Thoracic aorta endothelial cell (primary cell): ENCODE results near the gene NFKBIL1. TPM values are rescaled to one million over a fixed set of nuclear protein-coding genes. Genes with fewer than 3 reads are reported as not detected.

Experiments
- small RNA-seq: library from RNA; depleted of rRNA; stranded (forward); fragments of <200 nt; gene quantifications from one replicate; pipeline ENCODE3, GENCODE V24; 2012
- total RNA-seq: library from RNA; depleted of rRNA; stranded (reverse); fragments of >200 nt; gene quantifications from 2 replicates; pipeline ENCODE4 v1.2.3, GENCODE V29; 2012

The NFKBIL1 gene
- 17.1 and 19.1 TPM in 2 replicates for total RNA-seq

GRCh38 chr6:31546958-31547726 lies at the start of gene NFKBIL1:
NFKBIL1 (plus strand) TSS chr6:31547608; CDS start chr6:31547695, 87 bp downstream.

GRCh38 chr6:31528821-31529328 lies 18.5 kb upstream of the NFKBIL1 start, which contains the start of gene MCCD1:
MCCD1 (plus strand) TSS chr6:31528962; CDS start chr6:31529015, 53 bp downstream.

GRCh38 chr6:31541658-31542521 lies 5.5 kb upstream of the NFKBIL1 start, which contains the start of gene DDX39B:
DDX39B (minus strand) TSS chr6:31542003; CDS start chr6:31540532, 1,471 bp downstream.

DNA sequence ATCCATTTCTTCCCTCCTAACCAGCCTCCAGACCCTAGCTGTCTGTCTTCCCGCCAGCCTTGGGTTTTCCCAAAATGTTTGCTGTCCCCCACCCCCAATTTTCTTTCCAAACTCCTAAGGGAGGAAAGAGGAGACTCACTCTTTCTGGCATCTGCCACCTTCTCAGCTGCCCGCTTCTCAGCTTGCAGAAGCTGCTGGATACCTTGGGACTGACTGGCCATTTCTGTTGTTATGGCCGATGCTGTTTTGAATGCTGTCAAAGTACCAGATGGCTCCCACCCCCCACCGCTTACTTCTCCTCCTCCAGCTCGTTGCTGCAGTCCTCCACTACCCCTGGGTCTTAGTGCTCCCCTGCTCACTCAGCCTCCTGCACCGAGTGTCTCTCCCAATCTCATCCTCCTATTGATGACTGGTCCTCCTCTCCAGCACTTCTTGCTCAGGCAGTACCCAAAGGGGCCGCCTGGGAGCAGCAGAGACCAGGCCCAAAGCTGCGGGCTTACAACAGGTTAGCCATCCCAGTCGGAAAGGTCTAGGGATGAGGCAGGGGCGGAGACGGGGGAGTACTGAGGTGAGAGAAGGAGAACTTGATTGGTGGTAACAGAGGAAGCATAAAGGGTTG lies 960 bp upstream of the NFKBIL1 start, which contains the start of gene ATP6V1G2:
ATP6V1G2 (minus strand) TSS at position 270 of the 619 bp plus-strand sequence; CDS start at position 221, 49 bp downstream.

GRCh38 chr6:31572041-31572911 lies 24.9 kb downstream of the NFKBIL1 start, which contains the start of gene LTA:
LTA (plus strand) TSS chr6:31572289; CDS start chr6:31572743, 454 bp downstream.

DNA sequence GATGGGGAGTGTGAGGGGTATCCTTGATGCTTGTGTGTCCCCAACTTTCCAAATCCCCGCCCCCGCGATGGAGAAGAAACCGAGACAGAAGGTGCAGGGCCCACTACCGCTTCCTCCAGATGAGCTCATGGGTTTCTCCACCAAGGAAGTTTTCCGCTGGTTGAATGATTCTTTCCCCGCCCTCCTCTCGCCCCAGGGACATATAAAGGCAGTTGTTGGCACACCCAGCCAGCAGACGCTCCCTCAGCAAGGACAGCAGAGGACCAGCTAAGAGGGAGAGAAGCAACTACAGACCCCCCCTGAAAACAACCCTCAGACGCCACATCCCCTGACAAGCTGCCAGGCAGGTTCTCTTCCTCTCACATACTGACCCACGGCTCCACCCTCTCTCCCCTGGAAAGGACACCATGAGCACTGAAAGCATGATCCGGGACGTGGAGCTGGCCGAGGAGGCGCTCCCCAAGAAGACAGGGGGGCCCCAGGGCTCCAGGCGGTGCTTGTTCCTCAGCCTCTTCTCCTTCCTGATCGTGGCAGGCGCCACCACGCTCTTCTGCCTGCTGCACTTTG lies 28.0 kb downstream of the NFKBIL1 start, which contains the start of gene TNF:
TNF (plus strand) TSS at position 231 of the 567 bp plus-strand sequence; CDS start at position 408, 177 bp downstream.

GRCh38 chr6:31582230-31582643 lies 34.8 kb downstream of the NFKBIL1 start, which contains the start of gene LTB:
LTB (minus strand) TSS chr6:31582424; CDS start chr6:31582417, 7 bp downstream.

GRCh38 chr6:31586008-31586407 lies 38.6 kb downstream of the NFKBIL1 start, which contains the start of gene LST1:
LST1 (plus strand) TSS chr6:31586277; CDS start chr6:31587300, 1,023 bp downstream.

Small RNAs within 50 kb of the gene (small RNA-seq; reads per million reads assigned to genes)
- gene AL663061.1 = not detected
- gene SNORD117 = 398 reads per million, percentile 99 among the genes with 10 or more reads in this experiment
- gene SNORD84 = not detected

Other genes with a start within 250 kb of the NFKBIL1 start
- 86.9 and 125 TPM in 2 replicates for gene HLA-B, start 190.4 kb upstream of the NFKBIL1 start, total RNA-seq
- 31.8 and 44.9 TPM in 2 replicates for gene MICA, start 144.0 kb upstream of the NFKBIL1 start, total RNA-seq
- gene MICB, start 49.5 kb upstream of the NFKBIL1 start, total RNA-seq = 22.5 and 33.1 TPM in 2 replicates
- gene MCCD1, start 18.6 kb upstream of the NFKBIL1 start, total RNA-seq = not detected in 2 replicates
- gene DDX39B, start 5.6 kb upstream of the NFKBIL1 start, total RNA-seq = 455 and 468 TPM in 2 replicates
- gene ATP6V1G2, start 1.0 kb upstream of the NFKBIL1 start, total RNA-seq = 0.50 and 0.53 TPM in 2 replicates
- gene LTA, start 24.7 kb downstream of the NFKBIL1 start, total RNA-seq = not detected in 2 replicates
- gene TNF, start 28.0 kb downstream of the NFKBIL1 start, total RNA-seq = not detected in 2 replicates
- 0.80 and 1.2 TPM in 2 replicates for gene LTB, start 34.8 kb downstream of the NFKBIL1 start, total RNA-seq
- 0.29 and 0.40 TPM in 2 replicates for gene LST1, start 38.7 kb downstream of the NFKBIL1 start, total RNA-seq
- not detected in 2 replicates for gene NCR3, start 45.4 kb downstream of the NFKBIL1 start, total RNA-seq
- not detected in 2 replicates for gene AIF1, start 67.6 kb downstream of the NFKBIL1 start, total RNA-seq
- 84.0 and 112 TPM in 2 replicates for gene PRRC2A, start 73.1 kb downstream of the NFKBIL1 start, total RNA-seq
- 149 and 209 TPM in 2 replicates for gene BAG6, start 105.1 kb downstream of the NFKBIL1 start, total RNA-seq
- 0.29 TPM in 1 of 2 replicates, not detected in the other for gene APOM, start 108.3 kb downstream of the NFKBIL1 start, total RNA-seq
- gene C6orf47, start 113.2 kb downstream of the NFKBIL1 start, total RNA-seq = 11.8 and 12.0 TPM in 2 replicates
- 11.8 and 15.4 TPM in 2 replicates for gene GPANK1, start 117.4 kb downstream of the NFKBIL1 start, total RNA-seq
- gene CSNK2B, start 118.5 kb downstream of the NFKBIL1 start, total RNA-seq = 178 and 196 TPM in 2 replicates
- 5.7 and 7.2 TPM in 2 replicates for gene LY6G5B, start 122.4 kb downstream of the NFKBIL1 start, total RNA-seq
- gene LY6G5C, start 133.5 kb downstream of the NFKBIL1 start, total RNA-seq = 1.3 and 1.6 TPM in 2 replicates
- gene ABHD16A, start 155.7 kb downstream of the NFKBIL1 start, total RNA-seq = 26.7 and 30.5 TPM in 2 replicates
- not detected in 2 replicates for gene LY6G6F, start 159.3 kb downstream of the NFKBIL1 start, total RNA-seq
- gene LY6G6D, start 167.7 kb downstream of the NFKBIL1 start, total RNA-seq = not detected in 2 replicates
- not detected in 2 replicates for gene LY6G6C, start 174.1 kb downstream of the NFKBIL1 start, total RNA-seq
- gene MPIG6B, start 175.8 kb downstream of the NFKBIL1 start, total RNA-seq = not detected in 2 replicates
- 35.2 and 44.4 TPM in 2 replicates for gene DDAH2, start 181.7 kb downstream of the NFKBIL1 start, total RNA-seq
- 650 and 798 TPM in 2 replicates for gene CLIC1, start 188.9 kb downstream of the NFKBIL1 start, total RNA-seq
- gene MSH5, start 192.4 kb downstream of the NFKBIL1 start, total RNA-seq = 18.6 and 30.9 TPM in 2 replicates
- 0.66 and 1.6 TPM in 2 replicates for gene SAPCD1, start 215.0 kb downstream of the NFKBIL1 start, total RNA-seq
- gene VWA7, start 229.7 kb downstream of the NFKBIL1 start, total RNA-seq = 0.27 and 0.29 TPM in 2 replicates
- 80.2 and 96.9 TPM in 2 replicates for gene VARS1, start 248.1 kb downstream of the NFKBIL1 start, total RNA-seq